SK-N-MC (cell line): ENCODE data around the gene OPN4.

Experiments
- EZH2 ChIP-seq: fragments of 200-600 bp; sonication (generic); IDR thresholded peaks from one replicate; pipeline ENCODE4 v1.6.1; 2017; ENCODE audit warnings: antibody characterized with exemption
- POLR2AphosphoS5 ChIP-seq: IDR thresholded peaks from 2 replicates; pipeline ENCODE4 v1.6.1; 2012; ENCODE audit warnings: mild to moderate bottlenecking, low read depth, low read length, borderline replicate concordance

GRCh38 chr10:86681722-86682386 lies 27.5 kb downstream of the OPN4 start:
- TF ChIP-seq EZH2 (no peak), POLR2AphosphoS5 (no peak)
